GM18951 (cell line): ENCODE measurements around the gene RAB44.
"Not testable (repeated sequence)": the region's sequence is repeated elsewhere in the genome, so short reads cannot be mapped to it uniquely, and the experiment has no call there.

ENCODE experiments used
- POLR2A ChIP-seq: IDR thresholded peaks from 4 replicates; pipeline ENCODE4 v1.6.1; 2011; ENCODE audit warnings: mild to moderate bottlenecking; ENCODE audit not compliant: insufficient read length, insufficient read depth; ENCODE audit errors: extremely low read depth
- in situ Hi-C: fragments of 300-500 bp; cut with MboI; formaldehyde crosslinking; loops from one replicate; pipeline ENCODE4 v1.12.0; 2022; ENCODE audit warnings: low sequenced_read_pairs, mixed read lengths, inconsistent platforms; ENCODE audit not compliant: unreplicated experiment

The RAB44 gene

DNA sequence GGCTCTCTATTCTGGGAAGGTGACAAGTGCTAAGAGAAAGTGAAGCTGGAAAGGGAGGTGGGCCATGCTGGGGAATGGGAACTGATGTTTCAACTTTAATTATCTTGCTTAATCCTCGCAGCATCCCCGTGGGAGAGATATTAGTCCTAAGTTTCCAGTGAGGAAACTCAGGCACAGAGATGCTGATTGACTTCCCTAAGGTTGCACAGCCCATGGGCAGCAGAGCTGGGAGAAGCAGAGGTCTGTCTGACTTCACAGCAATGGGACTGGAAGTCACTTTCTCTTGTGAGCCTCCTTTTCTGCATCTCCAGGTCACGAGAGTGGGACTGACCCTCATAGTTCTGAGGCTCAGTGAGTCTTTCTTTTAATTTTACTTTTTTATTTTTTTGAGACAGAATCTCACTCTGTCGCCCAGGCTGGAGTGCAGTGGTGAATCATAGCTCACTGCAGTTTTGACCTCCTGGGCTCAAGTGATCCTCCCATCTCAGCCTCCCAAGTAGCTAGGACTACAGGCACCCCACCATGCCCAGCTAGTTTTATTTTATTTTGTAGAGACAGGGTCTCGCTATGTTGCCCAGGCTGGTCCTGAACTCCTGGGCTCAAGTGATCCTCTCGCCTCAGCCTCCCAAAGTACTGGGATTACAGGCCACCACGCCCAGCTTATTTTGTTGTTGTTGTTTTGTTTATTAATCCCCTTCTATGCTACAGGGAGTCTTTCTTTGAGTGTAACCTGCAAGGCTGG lies 2.6 kb downstream of the RAB44 start:
- no peak for TF ChIP-seq POLR2A
- in situ Hi-C loops = no loop called here

DNA sequence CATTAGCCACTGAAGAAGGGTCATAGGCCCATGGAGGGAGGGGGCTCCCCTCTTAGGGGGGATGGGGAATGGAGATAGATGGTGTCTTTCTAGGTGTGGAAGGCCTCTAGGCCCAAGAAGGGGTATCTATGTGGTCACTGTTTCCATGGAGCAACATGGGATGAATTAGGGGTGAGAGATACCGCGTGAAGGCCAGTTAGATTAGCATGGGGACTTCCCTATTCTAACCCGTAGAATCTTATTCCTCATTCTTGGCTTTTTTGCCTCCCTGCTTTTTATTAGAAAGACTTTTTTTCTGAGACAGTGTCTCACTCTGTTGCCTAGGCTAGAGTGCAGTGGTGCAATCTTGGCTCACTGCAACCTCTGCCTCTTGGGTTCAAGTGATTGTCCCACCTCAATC lies 3.2 kb downstream of the RAB44 start:
- in situ Hi-C loops = no loop called here
- no peak for TF ChIP-seq POLR2A

DNA sequence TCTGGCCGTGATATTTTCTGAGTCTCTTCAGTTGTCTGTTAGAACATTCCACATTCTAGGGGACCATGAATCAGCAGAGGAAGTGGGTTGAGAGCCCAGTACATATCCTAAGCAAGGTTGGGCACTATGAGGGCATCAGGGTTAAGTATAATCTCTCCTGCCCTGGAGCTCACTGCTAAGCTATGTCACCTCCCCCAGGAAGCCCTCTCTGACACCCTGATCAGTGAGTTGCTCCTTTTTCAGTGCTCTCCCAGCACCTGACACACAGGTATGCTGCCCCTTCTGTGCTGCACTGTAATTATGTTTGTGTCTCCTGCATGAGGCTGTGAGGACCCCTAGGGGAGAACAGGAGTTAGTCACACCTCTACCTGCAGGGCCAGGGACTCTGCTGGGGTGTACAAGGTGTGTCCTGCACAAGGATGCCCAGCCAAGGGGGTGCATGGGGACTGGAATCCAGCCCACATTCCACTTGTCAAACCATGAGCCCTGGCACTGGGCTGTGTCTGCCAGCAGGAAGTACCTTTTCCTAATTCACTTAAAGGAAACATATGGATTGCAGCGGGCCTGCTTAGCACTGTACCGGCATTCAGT lies 3.9 kb downstream of the RAB44 start:
- TF ChIP-seq POLR2A = no peak
- in situ Hi-C loops = no loop called here

DNA sequence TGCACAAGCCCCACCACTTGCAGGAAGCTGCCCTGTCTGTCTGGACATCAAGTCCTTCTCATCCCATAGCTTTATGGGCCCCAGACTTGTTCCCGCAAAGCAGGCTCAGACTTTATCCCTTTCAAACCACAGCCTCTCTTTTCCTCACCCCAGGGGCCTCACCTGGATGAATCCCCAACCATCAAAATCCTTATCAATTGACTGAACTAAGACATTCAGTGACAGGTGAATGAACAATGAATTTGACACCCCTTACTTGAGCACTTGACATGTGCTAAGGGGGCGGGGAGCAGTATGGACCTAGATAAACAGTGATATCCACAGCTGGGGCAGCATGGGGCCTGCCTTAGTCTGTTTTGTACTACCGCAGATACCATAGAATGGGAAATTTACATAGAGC lies 5.0 kb downstream of the RAB44 start:
- TF ChIP-seq POLR2A = no peak
- in situ Hi-C loops = no loop called here

DNA sequence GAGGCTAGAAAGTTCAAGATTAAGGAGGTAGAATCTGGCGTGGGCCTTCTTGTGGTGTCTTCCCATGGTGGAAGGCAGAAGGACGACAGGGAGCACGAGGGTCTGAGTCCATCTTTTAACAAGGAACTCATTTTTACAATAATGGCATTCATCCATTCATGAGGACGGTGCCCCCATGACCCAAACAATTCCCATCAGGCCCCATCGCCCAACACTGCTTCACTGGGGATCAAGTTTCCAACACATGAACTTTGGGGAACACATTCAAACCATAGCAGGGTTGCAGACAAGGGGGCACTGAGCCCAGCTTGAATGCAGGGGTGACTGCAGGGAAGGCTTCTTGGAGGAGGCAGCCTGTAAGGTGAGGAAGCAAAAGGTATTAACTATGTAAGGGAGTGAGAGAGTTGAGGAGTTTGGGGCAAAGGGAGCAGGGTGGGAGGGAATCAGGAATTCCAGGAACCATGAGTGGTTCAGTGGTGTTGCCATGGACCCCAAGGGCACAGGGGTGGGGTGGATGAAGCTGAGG lies 5.5 kb downstream of the RAB44 start:
- no peak for TF ChIP-seq POLR2A
- in situ Hi-C loops = no loop called here

DNA sequence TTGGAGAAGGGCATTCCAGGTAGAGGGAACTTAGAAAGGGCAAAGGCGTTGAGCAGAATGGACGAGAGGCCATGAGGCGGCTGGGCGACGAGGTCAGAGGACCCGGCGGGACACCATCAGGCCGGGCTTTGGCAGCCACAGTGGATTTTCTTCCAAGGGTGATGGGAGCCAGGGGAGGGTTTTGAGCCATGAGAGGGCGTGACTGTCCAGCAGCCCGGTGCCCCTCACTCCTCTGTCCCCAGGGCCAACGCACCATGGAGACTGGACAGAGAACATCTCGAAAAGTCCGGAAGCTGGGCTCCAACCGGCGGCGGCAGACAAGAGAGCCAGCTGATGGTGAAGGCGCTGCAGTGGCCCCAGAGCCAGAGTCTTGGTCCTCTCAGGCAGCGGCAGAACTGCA lies 6.4 kb downstream of the RAB44 start:
- in situ Hi-C loops = no loop called here
- TF ChIP-seq POLR2A = no peak

DNA sequence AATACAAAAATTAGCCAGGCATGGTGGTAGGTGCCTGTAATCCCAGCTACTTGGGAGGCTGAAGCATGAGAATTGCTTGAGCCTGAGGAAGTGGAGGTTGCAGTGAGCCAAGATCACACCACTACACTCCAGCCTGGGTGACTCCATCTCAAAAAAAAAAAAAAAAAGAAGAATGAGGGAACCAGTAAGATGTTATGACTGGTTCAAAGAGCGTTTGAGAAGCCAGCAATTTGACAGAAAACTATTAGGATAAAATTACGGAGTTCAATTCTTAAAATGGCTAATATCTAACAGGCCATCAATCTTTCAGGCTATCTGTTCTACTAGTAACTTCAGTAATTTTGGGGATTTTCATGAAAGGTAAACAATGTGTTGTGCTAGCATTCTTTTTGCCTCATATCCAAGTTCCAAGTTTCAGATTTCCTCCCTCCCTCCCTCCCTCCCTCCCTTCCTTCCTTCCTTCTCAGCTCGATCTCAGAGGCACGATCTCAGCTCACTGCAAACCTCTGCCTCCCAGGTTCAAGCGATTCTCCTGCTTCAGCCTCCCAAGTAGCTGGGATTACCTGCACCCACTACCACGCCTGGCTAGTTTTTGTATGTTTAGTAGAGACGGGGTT lies 7.4 kb downstream of the RAB44 start:
- in situ Hi-C loops = not testable (repeated sequence)

DNA sequence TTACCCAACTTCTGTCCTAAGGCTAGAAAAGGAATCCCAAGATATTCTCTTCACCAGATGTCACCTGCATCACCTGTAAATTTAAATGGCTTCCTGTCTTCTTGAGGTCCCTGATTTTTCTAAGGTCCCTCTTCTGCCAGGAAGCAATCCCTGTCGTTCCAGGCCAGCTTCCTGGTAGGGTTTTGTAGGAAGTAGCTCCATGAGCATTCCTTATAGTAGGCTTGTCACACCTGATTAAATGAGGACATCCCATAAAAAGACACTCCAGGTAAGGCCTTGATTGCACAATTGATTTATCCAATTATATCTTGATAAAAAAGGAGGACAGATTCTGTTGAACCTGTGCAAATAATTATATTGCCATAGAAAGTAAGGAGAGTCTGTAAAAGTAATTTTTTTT lies 8.7 kb downstream of the RAB44 start:
- TF ChIP-seq POLR2A = no peak
- in situ Hi-C loops = no loop called here

DNA sequence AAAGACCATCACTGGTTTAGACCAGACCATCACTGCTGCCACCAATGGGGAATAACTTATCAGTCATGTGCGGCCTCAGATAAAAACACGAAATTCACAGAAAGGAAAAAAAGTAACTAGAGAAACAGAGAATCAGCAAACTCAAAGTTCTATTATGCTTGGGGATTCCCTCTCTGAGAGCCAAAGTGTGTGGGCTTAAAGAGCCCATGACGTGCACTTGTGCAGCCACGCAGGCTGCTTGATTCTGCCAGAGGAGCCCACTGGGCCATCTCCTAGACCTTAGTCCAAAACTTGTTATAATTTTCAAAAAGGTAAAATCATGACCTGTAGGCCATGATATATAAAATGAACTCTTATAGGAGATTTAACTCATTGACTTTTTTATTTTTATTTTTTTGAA lies 15.2 kb downstream of the RAB44 start:
- TF ChIP-seq POLR2A = no peak
- in situ Hi-C loops = no loop called here

DNA sequence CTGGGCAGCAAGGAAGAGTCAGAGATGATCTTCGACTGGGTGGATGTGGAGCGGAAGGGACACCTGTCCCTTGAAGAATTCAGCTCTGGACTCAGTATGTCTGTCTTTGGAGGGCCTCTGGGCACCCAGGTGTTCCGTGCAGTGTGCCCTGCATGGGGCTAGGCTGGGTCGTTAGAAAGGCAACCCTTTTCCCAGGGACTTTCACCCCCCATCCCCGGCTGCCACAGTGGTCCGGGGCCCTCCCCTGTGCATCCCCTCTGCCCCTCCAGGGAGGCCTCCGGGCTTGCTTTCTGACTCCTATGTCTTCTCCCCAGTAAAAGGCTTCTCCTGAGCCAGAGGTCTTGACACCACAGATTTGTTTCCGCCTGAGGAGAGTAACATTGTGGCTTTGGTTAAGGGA lies 16.2 kb downstream of the RAB44 start:
- in situ Hi-C loops = no loop called here
- no peak for TF ChIP-seq POLR2A

DNA sequence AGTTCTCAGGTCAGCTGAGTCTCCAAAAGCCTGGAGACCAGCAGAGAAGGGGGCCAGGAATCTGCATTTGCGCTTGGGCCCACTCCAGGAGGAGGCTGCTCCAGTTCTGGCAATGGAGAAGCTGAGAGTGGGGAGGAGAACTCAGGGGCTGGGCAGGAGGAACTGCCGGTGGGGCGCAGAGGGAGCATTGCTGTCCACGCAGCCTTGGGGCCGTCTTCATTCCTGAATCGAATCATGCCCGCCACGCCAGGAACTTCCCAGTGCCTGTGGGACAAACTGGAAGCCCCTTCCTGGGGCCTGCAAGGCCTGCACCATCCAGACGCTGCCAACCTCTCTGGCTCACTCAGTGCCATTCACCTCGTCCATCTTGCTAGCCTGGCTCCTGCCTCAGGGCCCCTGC lies 16.9 kb downstream of the RAB44 start:
- TF ChIP-seq POLR2A = no peak
- in situ Hi-C loops = no loop called here

DNA sequence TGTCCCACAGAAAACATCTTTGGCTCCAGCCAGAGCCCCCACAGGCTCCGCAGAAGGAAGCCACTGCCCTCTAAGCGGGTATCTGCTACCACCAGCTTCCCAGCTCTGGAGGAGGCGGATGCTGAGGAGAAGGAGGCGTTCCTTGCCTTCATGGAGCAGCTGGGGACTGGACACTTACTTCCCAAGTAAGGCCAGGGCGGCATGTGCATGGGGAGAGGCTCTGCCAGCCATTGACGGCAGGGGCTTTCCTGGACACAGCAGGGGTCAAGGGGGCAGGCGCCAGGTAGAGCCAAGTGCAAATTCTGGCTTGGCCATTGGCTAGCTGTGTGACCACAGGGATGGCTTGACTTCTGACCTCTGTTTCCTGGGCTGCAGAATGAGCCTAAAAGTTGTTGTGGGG lies 17.8 kb downstream of the RAB44 start:
- no peak for TF ChIP-seq POLR2A
- in situ Hi-C loops = no loop called here

DNA sequence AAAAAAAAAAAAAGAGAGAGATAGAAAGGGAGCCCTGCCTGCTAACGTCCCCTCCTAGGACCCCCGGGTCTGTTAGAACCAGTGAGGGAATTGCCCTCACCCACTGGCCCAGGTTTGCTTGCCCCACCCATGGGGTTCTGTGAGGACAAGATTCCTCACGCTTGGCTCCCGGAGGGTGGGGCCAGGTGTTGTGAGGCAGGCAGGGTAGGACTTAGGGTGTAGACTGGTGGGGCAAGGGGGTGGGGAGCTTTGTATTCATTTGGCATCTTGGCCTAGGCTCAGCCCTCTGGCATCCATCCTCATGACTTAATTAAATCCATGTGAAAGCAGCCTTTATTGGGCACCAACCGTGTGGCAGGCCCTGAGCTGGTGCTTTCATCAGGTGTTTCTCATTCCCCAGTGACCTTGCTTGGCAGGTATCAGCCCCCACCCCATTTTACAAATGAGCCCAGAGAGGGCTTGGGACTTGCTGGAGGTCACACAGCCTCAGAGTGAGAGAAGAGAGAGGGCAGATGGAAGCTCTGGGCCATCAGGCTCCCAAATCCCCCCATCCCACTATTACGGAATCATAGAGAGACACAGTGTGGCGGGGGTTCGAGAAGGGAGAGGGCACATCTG lies 19.0 kb downstream of the RAB44 start:
- in situ Hi-C loops = no loop called here
- TF ChIP-seq POLR2A = no peak
